Esophagus (tissue), 2 donors: ENCODE data around the gene LRRTM2. TPM values are rescaled to one million over a fixed set of nuclear protein-coding genes. Genes with fewer than 3 reads are reported as not detected.

Source experiments
- H3K27ac ChIP-seq, 2 donors: one replicate each; pipeline ENCODE4 v1.5.1; 2013; ENCODE audit warnings: low read depth in 2 of 2, mild to moderate bottlenecking in 2 of 2, inconsistent platforms in 1 of 2, low read length in 1 of 2, moderate library complexity in 1 of 2
- H3K27me3 ChIP-seq, 2 donors: one replicate each; pipeline ENCODE4 v1.6.1; 2013; ENCODE audit warnings: low read length in 2 of 2, control low read depth in 1 of 2, mild to moderate bottlenecking in 1 of 2; ENCODE audit not compliant: insufficient read depth in 2 of 2, control insufficient read depth in 1 of 2
- H3K36me3 ChIP-seq, 2 donors: one replicate each; pipeline ENCODE4 v1.6.1; 2013; ENCODE audit warnings: low read length in 1 of 2; ENCODE audit not compliant: control insufficient read depth in 2 of 2, insufficient read depth in 2 of 2
- H3K4me1 ChIP-seq, 2 donors: one replicate each; pipeline ENCODE4 v1.6.1; 2013; ENCODE audit warnings: low read length in 1 of 2; ENCODE audit not compliant: control insufficient read depth in 2 of 2, insufficient read depth in 2 of 2
- H3K4me3 ChIP-seq, 2 donors: one replicate each; pipeline ENCODE4 v1.5.1; 2013; ENCODE audit warnings: low read length in 2 of 2, mild to moderate bottlenecking in 2 of 2, low read depth in 1 of 2, moderate library complexity in 1 of 2
- H3K9me3 ChIP-seq, 2 donors: one replicate each; pipeline ENCODE4 v1.6.1; 2013; ENCODE audit warnings: mild to moderate bottlenecking in 2 of 2, low read depth in 1 of 2, low read length in 1 of 2, moderate library complexity in 1 of 2; ENCODE audit not compliant: control insufficient read depth in 2 of 2, insufficient read depth in 1 of 2
- WGBS, 2 donors: extraction: QIAGEN DNeasy Blood & Tissue Kit; methylation state at CpG; one replicate each; pipeline ENCODE4 v1.1.7; 2013; 5-methylcytosine and 5-hydroxymethylcytosine counted together
- polyA plus RNA-seq, 2 donors: library from polyadenylated mRNA; stranded (reverse); fragments of 200-250 nt; gene quantifications; one replicate each; pipeline ENCODE4 v1.2.3, GENCODE V29; 2013
- donor health status: healthy with polysubstance abuse.
- donor health status: Bipolar disorder and iron deficiency.

Gene LRRTM2
- polyA plus RNA-seq, 2 donors: 0.01 to 0.02 TPM

DNA sequence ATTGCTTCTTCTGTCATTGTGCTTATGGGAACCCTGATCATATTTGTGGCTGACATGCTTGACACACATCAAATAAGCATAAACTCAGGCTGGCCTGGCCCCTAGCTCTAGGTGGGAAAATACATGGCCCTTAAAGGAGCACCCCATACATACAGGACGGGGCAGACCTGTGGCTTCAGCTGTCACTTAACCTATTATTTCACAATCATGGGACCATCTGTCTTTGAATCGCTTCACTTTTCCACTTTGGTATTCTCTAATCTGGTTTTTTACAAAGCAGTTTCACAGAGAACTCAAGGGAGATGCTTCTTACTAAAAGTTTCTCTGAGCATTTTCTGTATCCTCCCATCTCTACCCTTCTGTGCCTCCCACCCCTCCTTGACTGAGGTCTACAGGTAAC, 34.6 kb upstream of the LRRTM2 start:
- Histone ChIP-seq H3K9me3 (no peaks in the 10 kb centered on the region), H3K4me1 (no peaks in the 10 kb centered on the region), H3K4me3 (no peak overlapping the region), H3K27me3 (no peaks in the 10 kb centered on the region), H3K27ac (no peak overlapping the region), H3K36me3 (peaks cover 3 to 18% of the 10 kb centered on the region in 2 donors)
- 96% methylated on average over 2 of the region's 2 CpGs for WGBS, 2 donors

DNA sequence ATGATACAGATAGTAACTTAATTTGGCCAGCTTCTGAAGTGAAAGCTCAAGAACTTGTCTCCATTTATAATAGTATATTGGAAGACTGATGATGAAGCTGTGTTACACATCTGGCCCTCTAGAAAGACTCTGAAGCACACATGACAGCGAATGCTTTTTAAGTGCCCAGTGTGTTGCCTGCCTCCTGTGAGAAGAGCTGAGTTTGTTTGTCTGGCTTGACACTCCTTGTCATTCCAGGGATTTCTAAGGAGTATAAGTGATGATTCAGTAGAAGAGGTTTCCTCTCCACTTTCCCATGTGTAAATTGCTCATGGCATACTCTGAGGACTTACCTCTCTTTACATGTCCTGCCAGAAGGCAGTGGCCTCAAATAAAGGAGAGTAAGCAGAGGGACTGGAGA, 30.4 kb upstream of the LRRTM2 start:
- no peaks in the 10 kb centered on the region for H3K9me3 ChIP-seq
- no peak overlapping the region for H3K27ac ChIP-seq
- no peaks in the 10 kb centered on the region for H3K27me3 ChIP-seq
- no peaks in the 10 kb centered on the region for H3K4me1 ChIP-seq
- no peak overlapping the region for H3K4me3 ChIP-seq
- H3K36me3 ChIP-seq: peaks cover 3 to 12% of the 10 kb centered on the region in 2 donors
- WGBS, 2 donors: 96 to 100% methylated on average over 1 of the region's 1 CpG

DNA sequence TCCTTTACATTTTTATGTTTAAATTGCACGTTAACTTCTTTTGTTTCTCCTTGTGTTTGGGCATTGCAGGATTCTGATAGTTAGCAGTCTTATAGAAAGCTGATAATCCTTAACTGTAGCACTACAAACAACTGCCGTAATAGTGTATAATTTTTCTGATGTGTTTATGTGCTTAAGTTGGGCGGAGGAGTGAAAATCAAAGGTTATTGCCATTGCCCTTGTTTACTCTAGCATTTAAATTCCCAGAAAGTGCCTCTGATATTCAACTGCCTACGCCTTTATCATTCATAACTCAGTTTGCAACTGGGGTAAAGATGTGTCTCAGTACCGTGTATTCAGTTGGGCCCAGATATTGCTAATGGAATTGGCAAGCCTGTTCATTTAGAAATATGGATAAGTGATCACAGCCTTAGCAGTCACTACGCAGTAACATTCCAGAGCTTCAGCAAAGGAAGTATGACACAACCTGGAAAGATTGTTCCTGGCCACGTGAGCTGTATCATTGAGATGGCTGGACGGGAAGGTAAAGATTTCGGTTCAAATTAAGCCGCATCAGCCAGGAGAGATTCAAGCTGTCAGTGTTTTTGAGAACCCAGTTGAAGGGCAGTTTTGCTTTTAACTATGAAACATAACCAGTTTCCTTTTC, 28.1 kb upstream of the LRRTM2 start:
- Histone ChIP-seq H3K27me3 (no peaks in the 10 kb centered on the region), H3K27ac (no peak overlapping the region), H3K36me3 (peaks cover 3 to 10% of the 10 kb centered on the region in 2 donors), H3K4me1 (no peaks in the 10 kb centered on the region), H3K9me3 (no peaks in the 10 kb centered on the region), H3K4me3 (no peak overlapping the region)
- 78 to 83% methylated on average over 10 of the region's 10 CpGs for WGBS, 2 donors

DNA sequence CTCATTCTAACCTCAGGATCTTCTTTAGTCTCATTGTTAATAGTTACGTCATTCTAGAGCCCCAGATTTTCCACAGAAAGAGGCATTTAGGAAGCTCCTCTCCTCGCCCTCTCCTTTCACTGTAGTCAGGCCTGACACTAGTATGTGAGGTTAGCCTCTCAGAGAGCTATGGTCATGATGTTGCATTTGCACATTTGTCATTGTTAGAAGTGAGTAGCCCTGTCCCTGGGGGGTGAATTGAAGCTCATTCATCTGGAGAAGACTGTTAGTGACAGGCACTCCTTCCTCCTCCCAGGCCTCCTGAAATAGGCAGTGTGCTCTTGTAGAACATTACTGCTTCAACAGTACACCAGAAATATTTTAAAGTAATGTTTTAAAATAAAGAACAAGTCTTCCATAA, 26.6 kb upstream of the LRRTM2 start:
- Histone ChIP-seq H3K27ac (no peak overlapping the region), H3K36me3 (peaks cover 3 to 10% of the 10 kb centered on the region in 2 donors), H3K9me3 (no peaks in the 10 kb centered on the region), H3K4me3 (no peak overlapping the region), H3K4me1 (no peaks in the 10 kb centered on the region), H3K27me3 (no peaks in the 10 kb centered on the region)
- WGBS, 2 donors: 93 to 94% methylated on average over 2 of the region's 2 CpGs

DNA sequence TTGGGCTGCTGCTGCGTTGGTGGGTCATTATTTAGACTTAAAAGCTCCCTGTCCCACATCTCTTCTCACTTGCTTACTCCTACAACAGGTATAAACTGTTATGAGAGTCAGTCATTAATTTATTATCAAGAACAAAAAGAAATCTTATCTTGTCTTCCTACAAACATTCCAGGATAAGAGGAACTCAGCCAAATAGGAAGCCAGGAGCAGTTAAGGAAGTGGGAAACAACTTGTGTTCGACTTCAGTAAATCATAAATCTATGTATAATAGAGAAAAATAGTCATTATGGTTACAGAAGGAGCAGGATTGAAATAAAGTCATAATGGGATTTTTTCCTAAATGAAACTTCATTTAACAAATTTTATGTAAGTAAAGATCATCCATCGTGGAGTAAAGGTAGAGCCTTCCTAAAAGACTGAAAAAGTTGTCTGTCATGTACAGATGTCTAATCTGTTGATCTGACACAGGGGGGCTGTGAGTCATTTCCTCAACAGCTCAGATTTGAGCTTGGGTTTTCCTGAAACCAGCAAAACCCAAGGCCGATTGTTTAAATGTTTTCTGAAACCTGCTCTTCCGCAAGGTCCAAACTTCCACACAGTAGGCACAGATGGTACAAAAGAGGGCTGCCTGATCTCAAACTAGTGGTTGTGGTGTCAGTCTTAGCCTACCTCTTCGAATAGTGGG, 25.3 kb upstream of the LRRTM2 start:
- Histone ChIP-seq H3K27ac (no peak overlapping the region), H3K27me3 (no peaks in the 10 kb centered on the region), H3K4me1 (no peaks in the 10 kb centered on the region), H3K4me3 (no peak overlapping the region), H3K36me3 (peaks cover 3 to 10% of the 10 kb centered on the region in 2 donors), H3K9me3 (no peaks in the 10 kb centered on the region)
- 70 to 75% methylated on average over 6 of the region's 6 CpGs for WGBS, 2 donors

DNA sequence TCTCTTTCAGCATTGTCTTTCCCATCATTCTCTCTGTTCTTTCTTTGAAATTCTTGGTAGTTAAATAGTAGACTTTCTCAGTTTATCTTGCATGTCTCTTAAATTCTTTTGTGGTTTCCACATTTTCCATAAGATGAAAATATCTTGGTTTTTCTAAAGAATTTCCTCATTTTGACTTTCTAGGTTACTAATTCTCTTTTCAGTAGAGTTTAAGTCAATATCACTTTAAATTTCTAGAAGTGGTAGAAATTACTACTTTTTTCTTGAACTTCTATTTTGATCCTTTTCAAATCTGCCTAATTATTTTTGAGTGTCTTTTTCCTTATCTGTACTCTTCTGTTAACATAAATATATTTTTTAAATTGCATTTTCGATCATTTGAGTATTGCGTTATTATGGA, 23.6 kb upstream of the LRRTM2 start:
- H3K36me3 ChIP-seq: peaks cover 0 to 7% of the 10 kb centered on the region in 2 donors
- WGBS, 2 donors: 95 to 99% methylated on average over 2 of the region's 2 CpGs
- H3K4me3 ChIP-seq: no peak overlapping the region
- no peak overlapping the region for H3K27ac ChIP-seq
- no peaks in the 10 kb centered on the region for H3K4me1 ChIP-seq
- H3K9me3 ChIP-seq: no peaks in the 10 kb centered on the region
- no peaks in the 10 kb centered on the region for H3K27me3 ChIP-seq

DNA sequence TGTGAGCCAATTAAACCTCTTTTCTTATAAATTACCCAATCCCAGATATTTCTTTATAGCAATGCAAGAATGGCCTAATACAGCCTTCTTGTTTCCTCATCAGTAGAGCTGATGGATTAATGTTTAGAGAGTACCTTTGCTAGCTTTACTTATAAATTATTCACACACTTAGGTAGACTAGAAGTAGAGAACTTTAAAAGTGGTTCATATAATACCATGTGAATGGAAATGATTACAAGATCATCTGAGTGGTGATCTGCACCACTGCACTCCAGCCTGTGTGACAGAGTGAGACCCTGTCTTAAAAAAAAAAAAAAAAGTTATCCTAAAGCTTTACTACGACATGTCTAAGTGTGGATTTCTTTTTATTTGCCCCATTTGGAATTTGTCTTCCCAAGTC, 23.2 kb upstream of the LRRTM2 start:
- Histone ChIP-seq H3K36me3 (peaks cover 0 to 5% of the 10 kb centered on the region in 2 donors), H3K4me3 (no peak overlapping the region), H3K4me1 (no peaks in the 10 kb centered on the region), H3K27ac (no peak overlapping the region), H3K27me3 (no peaks in the 10 kb centered on the region), H3K9me3 (no peaks in the 10 kb centered on the region)
- WGBS, 2 donors: 98 to 100% methylated on average over 1 of the region's 1 CpG

DNA sequence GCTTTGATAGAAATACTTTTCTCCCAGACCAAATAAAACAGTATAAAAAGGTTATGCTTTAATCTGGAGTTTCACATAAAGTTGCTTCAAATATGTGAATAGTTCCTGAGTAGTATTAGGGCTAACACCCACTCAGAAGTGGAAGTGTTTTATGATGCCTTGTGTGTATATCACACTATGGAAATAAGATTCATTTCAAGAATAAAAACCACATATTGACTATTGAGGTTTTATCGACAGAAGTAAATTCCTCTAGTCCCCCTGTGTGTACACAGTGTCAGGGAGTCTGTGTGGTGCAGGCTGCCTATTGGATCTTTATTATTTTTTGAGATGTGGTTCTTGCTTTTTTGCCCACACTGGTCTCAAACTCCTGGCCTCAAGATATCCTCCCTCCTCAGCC, 20.8 kb upstream of the LRRTM2 start:
- WGBS, 2 donors: 60 to 73% methylated on average over 1 of the region's 1 CpG
- H3K4me3 ChIP-seq: no peak overlapping the region
- H3K36me3 ChIP-seq: peaks cover under 1 to 2% of the 10 kb centered on the region in 2 donors
- no peaks in the 10 kb centered on the region for H3K9me3 ChIP-seq
- H3K4me1 ChIP-seq: no peaks in the 10 kb centered on the region
- no peaks in the 10 kb centered on the region for H3K27me3 ChIP-seq
- H3K27ac ChIP-seq: no peak overlapping the region

DNA sequence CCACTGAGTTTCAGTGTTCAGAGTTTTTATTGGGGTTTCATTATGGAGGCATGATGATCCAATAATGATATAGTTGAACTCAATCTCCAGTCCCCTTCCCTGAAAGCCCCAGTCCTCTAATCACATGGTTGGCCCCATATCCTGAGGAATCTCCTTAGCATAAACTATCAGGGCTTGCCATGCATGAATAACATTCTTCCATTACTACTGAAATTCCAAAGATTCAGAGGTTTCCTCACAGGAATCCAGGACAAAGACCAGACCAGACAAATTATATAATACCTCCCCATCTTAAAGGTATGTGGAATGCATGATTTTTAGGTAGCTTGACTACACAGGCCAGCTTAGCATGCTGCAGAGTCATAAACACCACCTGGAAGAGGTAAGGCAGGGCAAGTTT, 15.5 kb upstream of the LRRTM2 start:
- Histone ChIP-seq H3K4me3 (no peak overlapping the region), H3K27me3 (no peaks in the 10 kb centered on the region), H3K9me3 (peaks cover 2 to 4% of the 10 kb centered on the region in 2 donors), H3K36me3 (peaks cover 11 to 16% of the 10 kb centered on the region in 2 donors), H3K27ac (no peak overlapping the region), H3K4me1 (no peaks in the 10 kb centered on the region)

DNA sequence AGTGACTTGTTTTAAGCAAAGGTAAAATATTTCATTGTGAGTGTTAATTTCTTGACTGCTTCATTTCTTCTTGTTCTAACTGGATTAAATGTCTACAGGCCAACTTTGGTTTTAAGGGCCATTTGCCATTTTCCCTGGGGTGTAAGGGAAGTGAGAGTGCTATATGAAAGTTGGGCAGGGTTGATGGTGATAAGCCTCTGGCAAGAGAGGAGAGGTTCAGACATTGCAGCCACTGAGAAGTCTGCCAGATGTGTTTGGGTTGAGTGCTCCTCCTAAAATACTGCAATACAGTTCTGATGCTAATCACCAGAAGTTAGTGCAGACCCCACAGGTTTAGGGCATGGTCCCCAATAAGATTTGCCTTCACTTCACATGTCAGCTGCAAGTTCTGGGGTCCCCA, 14.9 kb upstream of the LRRTM2 start:
- peaks cover 2 to 4% of the 10 kb centered on the region in 2 donors for H3K9me3 ChIP-seq
- H3K27ac ChIP-seq: no peak overlapping the region
- H3K27me3 ChIP-seq: no peaks in the 10 kb centered on the region
- no peak overlapping the region for H3K4me3 ChIP-seq
- H3K4me1 ChIP-seq: no peaks in the 10 kb centered on the region
- peaks cover 11 to 16% of the 10 kb centered on the region in 2 donors for H3K36me3 ChIP-seq
